AG09319 (cell line): ENCODE results near the gene DCC.

Experiments used
- DNase-seq: peaks from one replicate; pipeline ENCODE4 v3.0.0-alpha.2; 2010; ENCODE audit warnings: low read depth; ENCODE audit errors: extremely low read depth
- CTCF ChIP-seq: IDR thresholded peaks from 2 replicates; pipeline ENCODE4 v1.5.1; 2011; ENCODE audit warnings: low read depth, mild to moderate bottlenecking, inconsistent platforms, low read length, moderate library complexity

The DCC gene

GRCh38 chr18:52897611-52898484 is 557.9 kb downstream of the DCC start:
- no peak for DNase-seq
- TF ChIP-seq CTCF: no peak

- no peak for DNase-seq
- TF ChIP-seq CTCF: no peak
These were observed 558.6 kb downstream of the DCC start for GRCh38 chr18:52898485-52899058.

GRCh38 chr18:52902188-52902587 is 562.2 kb downstream of the DCC start:
- DNase-seq: no peak
- no peak for TF ChIP-seq CTCF

GRCh38 chr18:52903857-52904256 is 563.9 kb downstream of the DCC start:
- no peak for TF ChIP-seq CTCF
- DNase-seq: no peak

GRCh38 chr18:52907543-52908308 is 567.7 kb downstream of the DCC start:
- no peak for DNase-seq
- no peak for TF ChIP-seq CTCF

- DNase-seq: no peak
- TF ChIP-seq CTCF: no peak
These were observed 574.2 kb downstream of the DCC start for GRCh38 chr18:52914148-52914547.

GRCh38 chr18:52920665-52921064 is 580.7 kb downstream of the DCC start:
- no peak for DNase-seq
- TF ChIP-seq CTCF: no peak
